ENCODE results near the gene GLI3. TPM values are rescaled to one million over a fixed set of nuclear protein-coding genes. Genes with fewer than 3 reads are reported as not detected.

The GLI3 gene
- total RNA-seq, 1 donor from 2014 or later = 5.5 TPM

DNA sequence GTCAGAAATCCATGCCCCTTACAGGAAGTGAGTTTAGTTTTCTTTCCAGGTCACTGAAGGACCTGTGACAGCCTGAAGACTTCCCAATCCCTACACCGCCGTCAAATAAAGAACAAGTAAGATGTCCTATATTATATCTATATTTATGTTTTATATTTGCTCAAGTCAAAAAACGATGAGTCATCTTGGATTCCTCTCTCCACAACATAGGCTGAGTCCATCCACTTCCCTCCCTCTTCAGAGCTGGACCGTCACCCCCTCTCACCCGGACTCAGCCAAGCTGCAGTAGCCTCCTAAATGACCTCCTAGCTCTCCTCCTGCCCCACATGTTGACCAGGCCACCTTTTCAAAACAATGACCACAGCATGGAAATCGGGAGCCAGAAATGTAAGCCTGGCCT, 53.5 kb downstream of the GLI3 start:
- H3K27me3 ChIP-seq (ENCODE audit: low read depth) = no peaks in the 10 kb centered on the region
- intact Hi-C loops (cut with micrococcal nuclease) = no loop called here
- no peak for DNase-seq

DNA sequence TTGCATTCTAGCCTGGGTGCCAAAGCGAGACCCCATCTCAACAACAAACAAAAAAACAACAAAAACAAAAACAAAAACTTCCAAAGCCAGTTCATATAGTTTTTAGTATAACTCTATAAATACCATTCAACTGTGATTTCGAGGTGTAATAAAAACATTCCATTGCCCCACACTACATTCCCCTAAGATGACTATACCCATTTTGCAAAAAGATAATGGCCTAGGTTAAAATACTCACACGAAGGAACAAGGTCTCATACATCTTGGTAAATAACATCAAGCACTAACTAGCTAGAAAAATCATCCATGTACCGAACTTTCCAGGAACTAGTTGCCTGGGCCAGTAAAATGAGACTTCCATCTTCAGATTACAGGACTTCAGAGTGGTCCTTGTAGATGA, 55.4 kb downstream of the GLI3 start:
- Histone ChIP-seq H3K4me3 (no peak overlapping the region), H3K27me3 (ENCODE audit: low read depth) (no peaks in the 10 kb centered on the region), H3K9me3 (replicated peaks) (no peaks in the 10 kb centered on the region), H3K4me1 (peaks cover 12% of the 10 kb centered on the region), H3K36me3 (no peaks in the 10 kb centered on the region), H3K27ac (replicated peaks) (no peak overlapping the region)
- no peak for DNase-seq
- TF ChIP-seq, protein P1, sequence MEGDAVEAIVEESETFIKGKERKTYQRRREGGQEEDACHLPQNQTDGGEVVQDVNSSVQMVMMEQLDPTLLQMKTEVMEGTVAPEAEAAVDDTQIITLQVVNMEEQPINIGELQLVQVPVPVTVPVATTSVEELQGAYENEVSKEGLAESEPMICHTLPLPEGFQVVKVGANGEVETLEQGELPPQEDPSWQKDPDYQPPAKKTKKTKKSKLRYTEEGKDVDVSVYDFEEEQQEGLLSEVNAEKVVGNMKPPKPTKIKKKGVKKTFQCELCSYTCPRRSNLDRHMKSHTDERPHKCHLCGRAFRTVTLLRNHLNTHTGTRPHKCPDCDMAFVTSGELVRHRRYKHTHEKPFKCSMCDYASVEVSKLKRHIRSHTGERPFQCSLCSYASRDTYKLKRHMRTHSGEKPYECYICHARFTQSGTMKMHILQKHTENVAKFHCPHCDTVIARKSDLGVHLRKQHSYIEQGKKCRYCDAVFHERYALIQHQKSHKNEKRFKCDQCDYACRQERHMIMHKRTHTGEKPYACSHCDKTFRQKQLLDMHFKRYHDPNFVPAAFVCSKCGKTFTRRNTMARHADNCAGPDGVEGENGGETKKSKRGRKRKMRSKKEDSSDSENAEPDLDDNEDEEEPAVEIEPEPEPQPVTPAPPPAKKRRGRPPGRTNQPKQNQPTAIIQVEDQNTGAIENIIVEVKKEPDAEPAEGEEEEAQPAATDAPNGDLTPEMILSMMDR (IDR thresholded peaks at IDR 0.05; ENCODE audit: borderline replicate concordance) = no peak
- intact Hi-C loops (cut with micrococcal nuclease) = no loop called here

More for the DNA sequence above, 53.5 kb downstream of the GLI3 start:
- TF ChIP-seq, protein P1 (IDR thresholded peaks at IDR 0.05; ENCODE audit: borderline replicate concordance) = no peak
- Histone ChIP-seq H3K36me3 (no peaks in the 10 kb centered on the region), H3K27ac (replicated peaks) (no peak overlapping the region), H3K4me1 (peaks cover 4% of the 10 kb centered on the region), H3K9me3 (replicated peaks) (no peaks in the 10 kb centered on the region), H3K4me3 (no peak overlapping the region)

DNA sequence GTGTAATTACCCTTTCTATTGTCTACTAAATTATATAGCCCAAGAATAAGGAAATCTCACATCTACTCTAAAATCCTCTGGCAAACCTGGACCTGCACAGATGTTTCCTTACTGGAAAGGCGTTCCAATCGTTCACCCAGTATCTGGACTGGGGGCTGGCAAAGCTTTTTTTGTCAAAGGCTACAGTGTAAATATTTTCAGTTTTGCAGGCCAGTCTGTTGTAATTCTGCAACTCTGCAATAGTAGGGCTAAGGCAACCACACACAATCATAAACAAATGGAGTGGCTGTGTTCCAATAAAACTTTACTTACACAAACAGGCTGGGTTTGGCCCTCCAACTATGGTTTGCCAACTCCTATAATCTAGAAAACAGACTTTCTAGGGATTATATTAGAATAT, 56.2 kb downstream of the GLI3 start:
- no peak for DNase-seq
- H3K4me3 ChIP-seq = no peak overlapping the region
- no peaks in the 10 kb centered on the region for H3K27me3 ChIP-seq (ENCODE audit: low read depth)
- intact Hi-C loops (cut with micrococcal nuclease) = no loop called here
- TF ChIP-seq, protein P1 (IDR thresholded peaks at IDR 0.05; ENCODE audit: borderline replicate concordance) = no peak
- no peaks in the 10 kb centered on the region for H3K36me3 ChIP-seq
- no peak overlapping the region for H3K27ac ChIP-seq (replicated peaks)
- no peaks in the 10 kb centered on the region for H3K9me3 ChIP-seq (replicated peaks)
- peaks cover 19% of the 10 kb centered on the region for H3K4me1 ChIP-seq

DNA sequence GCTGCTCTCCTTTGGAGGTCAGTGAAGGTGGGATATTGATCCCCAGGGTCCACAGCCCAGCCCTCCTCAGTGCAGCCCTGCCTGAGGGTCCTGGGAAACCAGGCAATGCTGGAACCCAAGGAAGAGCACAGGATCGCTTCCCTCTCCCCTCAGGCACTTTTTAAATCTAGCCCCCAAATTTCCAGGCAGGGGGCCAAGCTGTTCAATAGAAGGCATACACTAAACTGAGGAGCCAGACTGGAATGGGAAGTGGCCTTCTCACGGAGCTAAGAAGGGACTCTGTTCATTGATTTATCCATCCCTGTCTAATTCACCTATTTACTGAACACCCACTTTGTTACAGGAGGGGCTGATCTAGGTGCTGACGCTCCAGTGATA, 60.3 kb downstream of the GLI3 start:
- no peaks in the 10 kb centered on the region for H3K9me3 ChIP-seq (replicated peaks)
- peaks cover 21% of the 10 kb centered on the region for H3K4me1 ChIP-seq
- no peak overlapping the region for H3K4me3 ChIP-seq
- intact Hi-C loops (cut with micrococcal nuclease) = no loop called here
- no peak overlapping the region for H3K27ac ChIP-seq (replicated peaks)
- H3K36me3 ChIP-seq = no peaks in the 10 kb centered on the region
- TF ChIP-seq, protein P1 (IDR thresholded peaks at IDR 0.05; ENCODE audit: borderline replicate concordance) = no peak
- no peaks in the 10 kb centered on the region for H3K27me3 ChIP-seq (ENCODE audit: low read depth)
- no peak for DNase-seq

DNA sequence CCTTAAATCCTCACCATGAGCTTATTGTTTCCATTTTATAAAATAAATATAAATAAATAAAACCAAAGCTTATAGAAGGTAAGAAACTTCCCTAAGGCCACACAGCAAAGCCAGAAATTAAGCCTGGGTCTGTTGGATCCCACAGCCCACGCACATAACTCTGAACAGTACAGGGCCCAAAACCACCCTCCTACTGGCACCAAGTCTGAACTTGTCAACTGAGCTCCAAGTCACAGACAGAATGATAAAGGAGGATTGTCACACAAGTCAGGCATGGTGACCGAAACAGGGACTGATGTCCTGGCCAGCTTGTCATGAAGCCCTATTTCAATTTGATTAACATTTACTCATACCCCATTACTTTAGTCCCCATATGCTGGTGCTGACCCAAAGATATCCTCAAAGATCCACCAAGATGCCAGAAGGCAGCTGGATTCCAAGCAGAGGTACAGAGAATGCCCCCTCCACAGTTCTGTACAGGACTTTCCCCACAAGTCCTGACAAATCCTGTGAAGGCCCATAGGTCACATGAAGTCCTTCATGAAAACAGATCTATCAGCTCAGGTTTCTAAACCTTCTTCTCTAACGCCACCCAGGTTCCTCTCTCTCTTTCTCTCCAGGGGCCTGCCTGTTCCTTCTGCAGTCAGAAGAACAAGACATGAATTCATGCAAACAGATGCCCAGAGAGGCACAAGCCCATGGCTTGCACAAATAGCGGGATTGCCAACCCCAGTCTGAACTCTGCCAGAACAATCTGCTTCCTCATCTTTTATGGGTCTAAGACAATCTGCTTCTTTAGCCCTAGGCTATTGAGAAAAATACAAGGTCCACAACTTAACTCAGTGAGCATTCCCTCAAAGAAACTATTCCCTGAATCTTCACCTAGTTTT, 60.9 kb downstream of the GLI3 start:
- intact Hi-C loops (cut with micrococcal nuclease) = no loop called here
- no peak overlapping the region for H3K27ac ChIP-seq (replicated peaks)

More for the DNA sequence above, 60.9 kb downstream of the GLI3 start:
- H3K36me3 ChIP-seq = no peaks in the 10 kb centered on the region
- TF ChIP-seq, protein P1 (IDR thresholded peaks at IDR 0.05; ENCODE audit: borderline replicate concordance) = no peak
- H3K27me3 ChIP-seq (ENCODE audit: low read depth) = no peaks in the 10 kb centered on the region
- DNase-seq = no peak
- no peaks in the 10 kb centered on the region for H3K9me3 ChIP-seq (replicated peaks)
- peaks cover 21% of the 10 kb centered on the region for H3K4me1 ChIP-seq
- no peak overlapping the region for H3K4me3 ChIP-seq

All from left ventricle myocardium inferior (tissue), 1 donor.